HCT116 (cell line): ENCODE results near the gene FRAS1. TPM values are rescaled to one million over a fixed set of nuclear protein-coding genes. Genes with fewer than 3 reads are reported as not detected.
A peak's percentile ranks its signal among the peaks of the same experiment; 100 is the strongest.
"Not testable (repeated sequence)": the region's sequence is repeated elsewhere in the genome, so short reads cannot be mapped to it uniquely, and the experiment has no call there.

Experiments
- ATAC-seq: fragments of 200-7000 bp; cut with Tn5 transposase; 2 replicates; pipeline ENCODE4 v1.9.1; 2020; ENCODE audit warnings: mild to moderate bottlenecking, moderate library complexity
- BruUV-seq: library from RNA; stranded (reverse); fragments of 400-500 nt; replicated peaks from 2 replicates; lab custom pipeline; 2021; lab: Mats Ljungman, UMichigan
- CTCF ChIA-PET: fragments of 300-600 bp; sonication (Branson Sonifier 250); formaldehyde crosslinking; loops from one replicate; lab custom pipeline; 2021; ENCODE audit warnings: antibody characterized with exemption; lab: Charles Lee
- POLR2A ChIA-PET: fragments of 300-600, 350-600 bp; sonication (Branson Sonifier 250); formaldehyde crosslinking; loops from one replicate; lab custom pipeline; 2021; ENCODE audit warnings: antibody characterized with exemption; lab: Charles Lee
- RAD21 ChIA-PET, 2 experiments: fragments of 300-600 bp; sonication (Branson Sonifier 250); formaldehyde crosslinking; loops; one replicate each; lab custom pipeline; 2023; ENCODE audit warnings: low total read pairs in 2 of 2; ENCODE audit not compliant: uncharacterized antibody in 2 of 2, unreplicated experiment in 2 of 2, low non-redundant PET in 1 of 2; lab: Charles Lee
- DNase-seq: peaks from one replicate; pipeline ENCODE4 v3.0.0-alpha.2; 2010; ENCODE audit warnings: low read depth, low spot score
- H2AFZ ChIP-seq: fragments of 200-600 bp; shearing (Covaris generic), sonication (generic); 2 replicates; pipeline ENCODE4 v1.6.1; 2017; ENCODE audit warnings: low read depth, mixed run types, mixed read lengths, antibody characterized with exemption, low read length; ENCODE audit not compliant: poor library complexity, severe bottlenecking
- H3K27ac ChIP-seq: 2 replicates; pipeline ENCODE4 v1.5.1; 2012; ENCODE audit warnings: low read depth, low read length
- H3K27me3 ChIP-seq: fragments of 200-600 bp; sonication (generic); 2 replicates; pipeline ENCODE4 v1.6.1; 2016; ENCODE audit warnings: mixed run types, low read length, mixed read lengths; ENCODE audit not compliant: insufficient read depth
- H3K36me3 ChIP-seq, 2 experiments: fragments of 200-500 bp in 1 of 2; fragments of 200-600 bp in 1 of 2; sonication (Bioruptor generic) in 1 of 2; sonication (generic) in 1 of 2; 2 replicates each; pipeline versions ENCODE4 v1.5.1 to v1.6.1; 2014 to 2016; ENCODE audit warnings: low read length in 2 of 2, inconsistent platforms in 1 of 2, mixed read lengths in 1 of 2, mixed run types in 1 of 2; ENCODE audit not compliant: insufficient read depth in 2 of 2, control insufficient read depth in 1 of 2
- H3K4me1 ChIP-seq, 2 experiments: fragments of 200-600 bp in 1 of 2; sonication (generic) in 1 of 2; 2 replicates each; pipeline versions ENCODE4 v1.5.1 to v1.6.1; 2012 to 2017; ENCODE audit warnings: low read length in 2 of 2, inconsistent platforms in 1 of 2, mild to moderate bottlenecking in 1 of 2, mixed read lengths in 1 of 2, mixed run types in 1 of 2, moderate library complexity in 1 of 2; ENCODE audit not compliant: insufficient read depth in 2 of 2, control insufficient read depth in 1 of 2
- H3K4me2 ChIP-seq: fragments of 200-600 bp; sonication (generic); 2 replicates; pipeline ENCODE4 v1.6.1; 2017; ENCODE audit warnings: mixed run types, low read length, mixed read lengths
- H3K4me3 ChIP-seq, 2 experiments: fragments of 200-600 bp in 1 of 2; sonication (generic) in 1 of 2; replicated peaks in 1 of 2; 2 replicates each; pipeline ENCODE4 v1.5.1; 2011 to 2016; ENCODE audit warnings: low read length in 2 of 2, control low read depth in 1 of 2, low read depth in 1 of 2, mild to moderate bottlenecking in 1 of 2, mixed read lengths in 1 of 2, mixed run types in 1 of 2
- H3K79me2 ChIP-seq: fragments of 200-600 bp; sonication (generic); 2 replicates; pipeline ENCODE4 v1.6.1; 2017; ENCODE audit warnings: mild to moderate bottlenecking, mixed run types, low read length, moderate library complexity, mixed read lengths; ENCODE audit not compliant: insufficient read depth
- H3K9ac ChIP-seq: fragments of 200-600 bp; sonication (generic); 2 replicates; pipeline ENCODE4 v1.6.1; 2016; ENCODE audit warnings: low read length, mixed read lengths
- H3K9me2 ChIP-seq: fragments of 200-600 bp; sonication (generic), shearing (Covaris generic); 2 replicates; pipeline ENCODE4 v1.6.1; 2017; ENCODE audit warnings: mixed run types, mild to moderate bottlenecking, moderate library complexity; ENCODE audit not compliant: insufficient read depth
- H3K9me3 ChIP-seq, 2 experiments: fragments of 200-500 bp in 1 of 2; fragments of 200-600 bp in 1 of 2; sonication (Bioruptor generic) in 1 of 2; sonication (generic) in 1 of 2; 2 replicates each; pipeline ENCODE4 v1.6.1; 2014 to 2017; ENCODE audit warnings: low read length in 2 of 2, mixed read lengths in 2 of 2, inconsistent platforms in 1 of 2, low read depth in 1 of 2, mild to moderate bottlenecking in 1 of 2, mixed run types in 1 of 2, moderate library complexity in 1 of 2; ENCODE audit not compliant: control insufficient read depth in 1 of 2, insufficient read depth in 1 of 2
- H4K20me1 ChIP-seq: fragments of 200-600 bp; sonication (generic), shearing (Covaris generic); 2 replicates; pipeline ENCODE4 v1.6.1; 2017; ENCODE audit warnings: mixed run types, mild to moderate bottlenecking, moderate library complexity; ENCODE audit not compliant: insufficient read depth
- CBX3 ChIP-seq: IDR thresholded peaks from 2 replicates; pipeline ENCODE4 v1.6.1; 2012; ENCODE audit warnings: low read depth
- CEBPB ChIP-seq: IDR thresholded peaks from 2 replicates; pipeline ENCODE4 v1.6.1; 2012; ENCODE audit warnings: low read depth
- TCF7L2 ChIP-seq: IDR thresholded peaks from 2 replicates; pipeline ENCODE4 v1.7.0; 2011; ENCODE audit warnings: borderline replicate concordance, inconsistent platforms; ENCODE audit not compliant: insufficient read depth, insufficient read length; ENCODE audit errors: extremely low read depth
- intact Hi-C: fragments of 100-400 bp; cut with micrococcal nuclease; formaldehyde crosslinking; loops from 2 replicates; pipeline ENCODE4 v1.10.0; 2022
- total RNA-seq: library from RNA; stranded (reverse); gene quantifications from one replicate; pipeline ENCODE4 v1.2.1, GENCODE V29; 2021; ENCODE audit not compliant: unreplicated experiment
- TF ChIP-seq, protein P1 (sequence below), 3 experiments: fragments of 200-600 bp in 1 of 3; sonication (generic) in 1 of 3; IDR thresholded peaks in 2 of 3; conservative IDR thresholded peaks in 1 of 3; 2 replicates each; pipeline ENCODE4 v1.5.1; 2012 to 2017; ENCODE audit warnings: low read depth in 2 of 3, low read length in 2 of 3, antibody characterized with exemption in 1 of 3, borderline replicate concordance in 1 of 3, control low read depth in 1 of 3, mild to moderate bottlenecking in 1 of 3, mixed read lengths in 1 of 3, mixed run types in 1 of 3, moderate library complexity in 1 of 3; ENCODE audit not compliant: insufficient read depth in 1 of 3
- TF ChIP-seq, protein P2 (sequence below): IDR thresholded peaks from 2 replicates; pipeline ENCODE4 v1.6.1; 2012

Gene FRAS1
- total RNA-seq, 1 experiment from 2014 or later = 33.5 TPM

DNA sequence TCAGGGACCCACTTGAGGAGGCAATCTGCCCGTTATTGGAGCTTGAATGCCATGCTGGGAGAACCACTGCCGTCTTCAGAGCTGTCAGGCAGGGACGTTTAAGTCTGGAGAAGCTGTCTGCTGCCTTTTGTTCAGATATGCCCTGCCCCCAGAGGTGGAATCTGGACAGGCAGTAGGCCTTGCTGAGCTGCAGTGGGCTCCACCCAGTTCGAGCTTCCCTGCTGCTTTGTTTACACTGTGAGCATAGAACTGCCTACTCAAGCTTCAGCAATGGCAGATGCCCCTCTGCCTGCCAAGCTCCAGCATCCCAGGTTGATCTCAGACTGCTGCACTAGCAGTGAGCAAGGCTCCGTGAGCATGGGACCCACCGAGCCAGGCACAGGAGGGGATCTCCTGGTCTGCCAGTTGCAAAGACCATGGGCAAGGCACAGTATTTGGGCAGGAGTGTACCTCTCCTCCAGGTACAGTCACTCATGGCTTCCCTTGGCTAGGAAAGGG is 68.8 kb downstream of the FRAS1 start:
- H3K9me2 ChIP-seq, H3K4me3 ChIP-seq, H3K27ac ChIP-seq, H2AFZ ChIP-seq, intact Hi-C loops, H3K36me3 ChIP-seq, BruUV-seq, RAD21 ChIA-PET, H3K9ac ChIP-seq, POLR2A ChIA-PET, DNase-seq, H3K9me3 ChIP-seq, H4K20me1 ChIP-seq, H3K27me3 ChIP-seq: not testable (repeated sequence)
- Histone ChIP-seq H3K4me1 (peaks cover 6 to 14% of the 10 kb centered on the region in 2 experiments; a peak in 3 of 4 replicates), H3K4me2 (peak overlapping the region; percentile 17; the same call in 1 of the 2 replicates), H3K79me2 (peaks cover 18% of the 10 kb centered on the region)
- CTCF ChIA-PET = interaction anchor here (0.9 kb wide), 1 partner anchor 66 kb away, joined by 3 read pairs; no protein-coding TSS in a partner anchor
- ATAC-seq = peak; percentile 61; the same call in 1 of the 2 replicates
- TF ChIP-seq, protein P1, sequence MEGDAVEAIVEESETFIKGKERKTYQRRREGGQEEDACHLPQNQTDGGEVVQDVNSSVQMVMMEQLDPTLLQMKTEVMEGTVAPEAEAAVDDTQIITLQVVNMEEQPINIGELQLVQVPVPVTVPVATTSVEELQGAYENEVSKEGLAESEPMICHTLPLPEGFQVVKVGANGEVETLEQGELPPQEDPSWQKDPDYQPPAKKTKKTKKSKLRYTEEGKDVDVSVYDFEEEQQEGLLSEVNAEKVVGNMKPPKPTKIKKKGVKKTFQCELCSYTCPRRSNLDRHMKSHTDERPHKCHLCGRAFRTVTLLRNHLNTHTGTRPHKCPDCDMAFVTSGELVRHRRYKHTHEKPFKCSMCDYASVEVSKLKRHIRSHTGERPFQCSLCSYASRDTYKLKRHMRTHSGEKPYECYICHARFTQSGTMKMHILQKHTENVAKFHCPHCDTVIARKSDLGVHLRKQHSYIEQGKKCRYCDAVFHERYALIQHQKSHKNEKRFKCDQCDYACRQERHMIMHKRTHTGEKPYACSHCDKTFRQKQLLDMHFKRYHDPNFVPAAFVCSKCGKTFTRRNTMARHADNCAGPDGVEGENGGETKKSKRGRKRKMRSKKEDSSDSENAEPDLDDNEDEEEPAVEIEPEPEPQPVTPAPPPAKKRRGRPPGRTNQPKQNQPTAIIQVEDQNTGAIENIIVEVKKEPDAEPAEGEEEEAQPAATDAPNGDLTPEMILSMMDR (IDR thresholded peaks at IDR 0.05 in 2 of 3, conservative IDR thresholded peaks at IDR 0.05 in 1 of 3; ENCODE audit: borderline replicate concordance in 1 of 3, insufficient read depth in 1 of 3, low read depth in 2 of 3, low read length in 2 of 3) = peak in 1 of 3 experiments; percentile 24; a peak in 1 of 6 replicates

DNA sequence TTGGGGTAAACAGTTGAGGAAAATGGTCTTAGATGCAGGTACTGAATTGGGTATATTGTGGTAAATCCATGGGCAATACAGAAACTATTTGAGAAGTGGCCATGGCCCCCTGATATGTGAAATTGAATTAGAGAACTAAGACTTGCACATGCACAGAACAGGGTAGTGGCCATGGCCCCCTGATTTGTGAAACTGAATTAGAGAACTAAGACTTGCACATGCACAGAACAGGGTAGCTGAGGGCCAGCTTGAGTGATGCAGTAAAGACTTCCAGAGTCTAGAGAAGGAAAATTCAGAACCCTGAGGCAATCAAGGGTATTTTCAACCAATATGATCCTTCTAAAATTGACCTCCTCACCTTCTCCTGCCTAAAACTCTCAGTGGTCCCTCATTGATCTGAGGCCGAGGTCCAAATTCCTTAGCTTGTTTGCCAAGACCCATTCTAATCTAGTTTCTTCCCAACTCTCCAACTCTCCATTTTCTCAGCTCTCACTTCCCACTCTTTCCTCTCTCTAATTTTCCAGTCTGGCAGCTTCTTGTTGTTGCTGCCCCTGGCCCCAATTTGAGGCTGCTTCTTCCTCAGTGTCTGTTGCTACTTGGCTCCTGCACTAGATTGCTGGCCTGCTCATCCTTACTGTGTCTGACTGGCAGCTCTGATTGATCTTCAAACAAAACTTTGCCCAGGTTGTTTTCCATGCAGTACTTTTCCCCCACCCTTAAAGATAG is 72.4 kb downstream of the FRAS1 start:
- ChIA-PET POLR2A (no interaction called here), RAD21 (no interaction called here), CTCF (interaction anchor here (1.3 kb wide), 1 partner anchor 70 kb away, joined by 4 read pairs; no protein-coding TSS in a partner anchor)
- DNase-seq (no peak), ATAC-seq (no peak)
- H3K4me2 ChIP-seq = no peak overlapping the region
- H3K27me3 ChIP-seq = no peaks in the 10 kb centered on the region
- no peaks in the 10 kb centered on the region for H3K9me2 ChIP-seq
- peaks cover 5% of the 10 kb centered on the region; the same call in 1 of the 2 replicates for H4K20me1 ChIP-seq
- intact Hi-C loops = no loop called here
- TF ChIP-seq CBX3 (no peak), TCF7L2 (no peak), CEBPB (no peak)
- TF ChIP-seq, protein P2, sequence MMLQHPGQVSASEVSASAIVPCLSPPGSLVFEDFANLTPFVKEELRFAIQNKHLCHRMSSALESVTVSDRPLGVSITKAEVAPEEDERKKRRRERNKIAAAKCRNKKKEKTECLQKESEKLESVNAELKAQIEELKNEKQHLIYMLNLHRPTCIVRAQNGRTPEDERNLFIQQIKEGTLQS = no peak
- peaks cover 22% of the 10 kb centered on the region for H3K79me2 ChIP-seq
- no peak overlapping the region for H2AFZ ChIP-seq
- no peak overlapping the region for H3K4me3 ChIP-seq
- H3K9ac ChIP-seq = no peak overlapping the region
- no peaks in the 10 kb centered on the region for H3K36me3 ChIP-seq
- no peaks in the 10 kb centered on the region for H3K9me3 ChIP-seq
- no peak overlapping the region for H3K27ac ChIP-seq
- no TSS peak for BruUV-seq
- peaks cover 6 to 10% of the 10 kb centered on the region in 2 experiments; a peak in 3 of 4 replicates for H3K4me1 ChIP-seq
